ENCODE measurements around the gene KCNK18. TPM values are rescaled to one million over a fixed set of nuclear protein-coding genes. Genes with fewer than 3 reads are reported as not detected.

Gene KCNK18
- total and polyA plus RNA-seq, 2 experiments from 2014 or later, result not detected

DNA sequence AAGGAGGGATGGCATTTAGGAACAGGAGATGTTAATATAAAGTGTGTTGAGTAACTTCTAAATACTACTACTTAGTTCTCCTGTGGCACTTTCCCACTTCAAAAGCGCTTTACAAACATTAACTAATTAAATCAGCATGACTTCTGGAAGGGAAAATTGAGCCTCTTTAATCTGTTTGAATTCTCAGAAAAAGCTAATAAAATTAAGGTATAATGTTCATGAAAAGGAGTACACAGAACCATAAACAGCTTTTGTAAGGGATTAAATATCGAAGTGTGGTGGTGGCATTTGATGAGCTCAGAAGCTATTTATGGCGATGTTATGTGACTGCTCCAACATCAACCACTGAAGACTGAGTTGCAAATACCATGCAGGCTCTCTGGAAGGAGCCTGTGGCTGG is 49.0 kb upstream of the KCNK18 start:
- H3K36me3 Mint-ChIP-seq (ENCODE audit: low read depth), result no peaks in the 10 kb centered on the region; the same call in 2 of the 3 replicates
- Histone ChIP-seq H3K27ac (ENCODE audit: low read depth) (no peak overlapping the region), H4K20me1 (replicated peaks; ENCODE audit: insufficient read depth) (peaks cover 3% of the 10 kb centered on the region), H3K4me2 (no peak overlapping the region), H3K27me3 (ENCODE audit: insufficient read depth) (peaks cover 97% of the 10 kb centered on the region), H3K4me1 (ENCODE audit: insufficient read depth) (peaks cover under 1% of the 10 kb centered on the region; the same call in 1 of the 2 replicates), H3F3A (replicated peaks; ENCODE audit: low read depth) (no peaks in the 10 kb centered on the region), H3K36me3 (ENCODE audit: insufficient read depth) (no peaks in the 10 kb centered on the region), H3K79me2 (replicated peaks; ENCODE audit: insufficient read depth) (no peaks in the 10 kb centered on the region), H2AFZ (no peak overlapping the region), H3K9me2 (ENCODE audit: insufficient read depth) (no peaks in the 10 kb centered on the region), H3K4me3 (no peak overlapping the region)
- ATAC-seq (no peak), DNase-seq (ENCODE audit: low spot score) (no peak)
- no peaks in the 10 kb centered on the region for H3K4me1 Mint-ChIP-seq
- no peak overlapping the region for H3K27ac Mint-ChIP-seq
- peaks cover 15% of the 10 kb centered on the region for H3K9me3 Mint-ChIP-seq
- peaks cover 91% of the 10 kb centered on the region for H3K27me3 Mint-ChIP-seq (ENCODE audit: insufficient read depth, low read depth, poor library complexity)
- no peak for TF ChIP-seq CREB1 (CRISPR knock-in tag; IDR thresholded peaks at IDR 0.05; ENCODE audit: low read depth)
- no peak for TF ChIP-seq JUNB (IDR thresholded peaks at IDR 0.05; ENCODE audit: unreplicated experiment)
- TF ChIP-seq EZH2phosphoT487 (IDR thresholded peaks at IDR 0.05; ENCODE audit: unreplicated experiment), result no peak
- no peak for TF ChIP-seq ZNF331 (CRISPR knock-in tag; IDR thresholded peaks at IDR 0.05; ENCODE audit: low read depth)
- TF ChIP-seq EZH2 (IDR thresholded peaks at IDR 0.05; ENCODE audit: low read depth, unreplicated experiment), result no peak
- TF ChIP-seq, protein P1, sequence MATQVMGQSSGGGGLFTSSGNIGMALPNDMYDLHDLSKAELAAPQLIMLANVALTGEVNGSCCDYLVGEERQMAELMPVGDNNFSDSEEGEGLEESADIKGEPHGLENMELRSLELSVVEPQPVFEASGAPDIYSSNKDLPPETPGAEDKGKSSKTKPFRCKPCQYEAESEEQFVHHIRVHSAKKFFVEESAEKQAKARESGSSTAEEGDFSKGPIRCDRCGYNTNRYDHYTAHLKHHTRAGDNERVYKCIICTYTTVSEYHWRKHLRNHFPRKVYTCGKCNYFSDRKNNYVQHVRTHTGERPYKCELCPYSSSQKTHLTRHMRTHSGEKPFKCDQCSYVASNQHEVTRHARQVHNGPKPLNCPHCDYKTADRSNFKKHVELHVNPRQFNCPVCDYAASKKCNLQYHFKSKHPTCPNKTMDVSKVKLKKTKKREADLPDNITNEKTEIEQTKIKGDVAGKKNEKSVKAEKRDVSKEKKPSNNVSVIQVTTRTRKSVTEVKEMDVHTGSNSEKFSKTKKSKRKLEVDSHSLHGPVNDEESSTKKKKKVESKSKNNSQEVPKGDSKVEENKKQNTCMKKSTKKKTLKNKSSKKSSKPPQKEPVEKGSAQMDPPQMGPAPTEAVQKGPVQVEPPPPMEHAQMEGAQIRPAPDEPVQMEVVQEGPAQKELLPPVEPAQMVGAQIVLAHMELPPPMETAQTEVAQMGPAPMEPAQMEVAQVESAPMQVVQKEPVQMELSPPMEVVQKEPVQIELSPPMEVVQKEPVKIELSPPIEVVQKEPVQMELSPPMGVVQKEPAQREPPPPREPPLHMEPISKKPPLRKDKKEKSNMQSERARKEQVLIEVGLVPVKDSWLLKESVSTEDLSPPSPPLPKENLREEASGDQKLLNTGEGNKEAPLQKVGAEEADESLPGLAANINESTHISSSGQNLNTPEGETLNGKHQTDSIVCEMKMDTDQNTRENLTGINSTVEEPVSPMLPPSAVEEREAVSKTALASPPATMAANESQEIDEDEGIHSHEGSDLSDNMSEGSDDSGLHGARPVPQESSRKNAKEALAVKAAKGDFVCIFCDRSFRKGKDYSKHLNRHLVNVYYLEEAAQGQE (IDR thresholded peaks at IDR 0.05; ENCODE audit: unreplicated experiment), result no peak
- TF ChIP-seq, protein P2, sequence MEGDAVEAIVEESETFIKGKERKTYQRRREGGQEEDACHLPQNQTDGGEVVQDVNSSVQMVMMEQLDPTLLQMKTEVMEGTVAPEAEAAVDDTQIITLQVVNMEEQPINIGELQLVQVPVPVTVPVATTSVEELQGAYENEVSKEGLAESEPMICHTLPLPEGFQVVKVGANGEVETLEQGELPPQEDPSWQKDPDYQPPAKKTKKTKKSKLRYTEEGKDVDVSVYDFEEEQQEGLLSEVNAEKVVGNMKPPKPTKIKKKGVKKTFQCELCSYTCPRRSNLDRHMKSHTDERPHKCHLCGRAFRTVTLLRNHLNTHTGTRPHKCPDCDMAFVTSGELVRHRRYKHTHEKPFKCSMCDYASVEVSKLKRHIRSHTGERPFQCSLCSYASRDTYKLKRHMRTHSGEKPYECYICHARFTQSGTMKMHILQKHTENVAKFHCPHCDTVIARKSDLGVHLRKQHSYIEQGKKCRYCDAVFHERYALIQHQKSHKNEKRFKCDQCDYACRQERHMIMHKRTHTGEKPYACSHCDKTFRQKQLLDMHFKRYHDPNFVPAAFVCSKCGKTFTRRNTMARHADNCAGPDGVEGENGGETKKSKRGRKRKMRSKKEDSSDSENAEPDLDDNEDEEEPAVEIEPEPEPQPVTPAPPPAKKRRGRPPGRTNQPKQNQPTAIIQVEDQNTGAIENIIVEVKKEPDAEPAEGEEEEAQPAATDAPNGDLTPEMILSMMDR (conservative IDR thresholded peaks at IDR 0.05; ENCODE audit: low read depth in 2 of 2), result no peak
- TF ChIP-seq, protein P3, sequence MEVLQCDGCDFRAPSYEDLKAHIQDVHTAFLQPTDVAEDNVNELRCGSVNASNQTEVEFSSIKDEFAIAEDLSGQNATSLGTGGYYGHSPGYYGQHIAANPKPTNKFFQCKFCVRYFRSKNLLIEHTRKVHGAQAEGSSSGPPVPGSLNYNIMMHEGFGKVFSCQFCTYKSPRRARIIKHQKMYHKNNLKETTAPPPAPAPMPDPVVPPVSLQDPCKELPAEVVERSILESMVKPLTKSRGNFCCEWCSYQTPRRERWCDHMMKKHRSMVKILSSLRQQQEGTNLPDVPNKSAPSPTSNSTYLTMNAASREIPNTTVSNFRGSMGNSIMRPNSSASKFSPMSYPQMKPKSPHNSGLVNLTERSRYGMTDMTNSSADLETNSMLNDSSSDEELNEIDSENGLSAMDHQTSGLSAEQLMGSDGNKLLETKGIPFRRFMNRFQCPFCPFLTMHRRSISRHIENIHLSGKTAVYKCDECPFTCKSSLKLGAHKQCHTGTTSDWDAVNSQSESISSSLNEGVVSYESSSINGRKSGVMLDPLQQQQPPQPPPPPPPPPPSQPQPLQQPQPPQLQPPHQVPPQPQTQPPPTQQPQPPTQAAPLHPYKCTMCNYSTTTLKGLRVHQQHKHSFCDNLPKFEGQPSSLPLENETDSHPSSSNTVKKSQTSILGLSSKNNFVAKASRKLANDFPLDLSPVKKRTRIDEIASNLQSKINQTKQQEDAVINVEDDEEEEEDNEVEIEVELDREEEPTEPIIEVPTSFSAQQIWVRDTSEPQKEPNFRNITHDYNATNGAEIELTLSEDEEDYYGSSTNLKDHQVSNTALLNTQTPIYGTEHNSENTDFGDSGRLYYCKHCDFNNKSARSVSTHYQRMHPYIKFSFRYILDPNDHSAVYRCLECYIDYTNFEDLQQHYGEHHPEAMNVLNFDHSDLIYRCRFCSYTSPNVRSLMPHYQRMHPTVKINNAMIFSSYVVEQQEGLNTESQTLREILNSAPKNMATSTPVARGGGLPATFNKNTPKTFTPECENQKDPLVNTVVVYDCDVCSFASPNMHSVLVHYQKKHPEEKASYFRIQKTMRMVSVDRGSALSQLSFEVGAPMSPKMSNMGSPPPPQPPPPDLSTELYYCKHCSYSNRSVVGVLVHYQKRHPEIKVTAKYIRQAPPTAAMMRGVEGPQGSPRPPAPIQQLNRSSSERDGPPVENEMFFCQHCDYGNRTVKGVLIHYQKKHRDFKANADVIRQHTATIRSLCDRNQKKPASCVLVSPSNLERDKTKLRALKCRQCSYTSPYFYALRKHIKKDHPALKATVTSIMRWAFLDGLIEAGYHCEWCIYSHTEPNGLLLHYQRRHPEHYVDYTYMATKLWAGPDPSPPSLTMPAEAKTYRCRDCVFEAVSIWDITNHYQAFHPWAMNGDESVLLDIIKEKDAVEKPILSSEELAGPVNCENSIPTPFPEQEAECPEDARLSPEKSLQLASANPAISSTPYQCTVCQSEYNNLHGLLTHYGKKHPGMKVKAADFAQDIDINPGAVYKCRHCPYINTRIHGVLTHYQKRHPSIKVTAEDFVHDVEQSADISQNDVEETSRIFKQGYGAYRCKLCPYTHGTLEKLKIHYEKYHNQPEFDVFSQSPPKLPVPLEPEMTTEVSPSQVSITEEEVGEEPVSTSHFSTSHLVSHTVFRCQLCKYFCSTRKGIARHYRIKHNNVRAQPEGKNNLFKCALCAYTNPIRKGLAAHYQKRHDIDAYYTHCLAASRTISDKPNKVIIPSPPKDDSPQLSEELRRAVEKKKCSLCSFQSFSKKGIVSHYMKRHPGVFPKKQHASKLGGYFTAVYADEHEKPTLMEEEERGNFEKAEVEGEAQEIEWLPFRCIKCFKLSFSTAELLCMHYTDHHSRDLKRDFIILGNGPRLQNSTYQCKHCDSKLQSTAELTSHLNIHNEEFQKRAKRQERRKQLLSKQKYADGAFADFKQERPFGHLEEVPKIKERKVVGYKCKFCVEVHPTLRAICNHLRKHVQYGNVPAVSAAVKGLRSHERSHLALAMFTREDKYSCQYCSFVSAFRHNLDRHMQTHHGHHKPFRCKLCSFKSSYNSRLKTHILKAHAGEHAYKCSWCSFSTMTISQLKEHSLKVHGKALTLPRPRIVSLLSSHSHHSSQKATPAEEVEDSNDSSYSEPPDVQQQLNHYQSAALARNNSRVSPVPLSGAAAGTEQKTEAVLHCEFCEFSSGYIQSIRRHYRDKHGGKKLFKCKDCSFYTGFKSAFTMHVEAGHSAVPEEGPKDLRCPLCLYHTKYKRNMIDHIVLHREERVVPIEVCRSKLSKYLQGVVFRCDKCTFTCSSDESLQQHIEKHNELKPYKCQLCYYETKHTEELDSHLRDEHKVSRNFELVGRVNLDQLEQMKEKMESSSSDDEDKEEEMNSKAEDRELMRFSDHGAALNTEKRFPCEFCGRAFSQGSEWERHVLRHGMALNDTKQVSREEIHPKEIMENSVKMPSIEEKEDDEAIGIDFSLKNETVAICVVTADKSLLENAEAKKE (CRISPR knock-in tag; IDR thresholded peaks at IDR 0.05), result no peak
- TF ChIP-seq ZNF114 (CRISPR knock-in tag; IDR thresholded peaks at IDR 0.05), result no peak
- TF ChIP-seq STAT1 (IDR thresholded peaks at IDR 0.05; ENCODE audit: unreplicated experiment), result no peak
- no peak for TF ChIP-seq POLR2AphosphoS5 (IDR thresholded peaks at IDR 0.05; ENCODE audit: low read depth)
- no peak overlapping the region for H3K4me3 Mint-ChIP-seq
